Measurements from ENCODE around the gene SLC16A3. TPM values are rescaled to one million over a fixed set of nuclear protein-coding genes. Genes with fewer than 3 reads are reported as not detected.
A peak's percentile ranks its signal among the peaks of the same experiment; 100 is the strongest.

The SLC16A3 gene
- total and polyA plus RNA-seq, 9 of the 15 experiments (the other 6 are each of a cell fraction or from before 2014, with no cell fraction given): 0.11 to 5.4 (median 1.2) TPM; not detected in 2

- Histone ChIP-seq H3K9ac (ENCODE audit: insufficient read depth in 1 of 2, low read depth in 2 of 2, low read length in 2 of 2) (peak overlapping the region; percentile 66 to 90; a peak in 3 of 4 replicates), H2AFZ (ENCODE audit: low read depth, low read length) (peak overlapping the region; percentile 91), H3K36me3 (ENCODE audit: control insufficient read depth, insufficient read depth, low read length) (peaks cover 5% of the 10 kb centered on the region; the same call in 1 of the 3 replicates), H3K4me1 (replicated peaks in 1 of 2; ENCODE audit: control insufficient read depth in 2 of 2, insufficient read depth in 2 of 2, low read length in 2 of 2) (peaks cover 47 to 97% of the 10 kb centered on the region in 2 experiments), H3K79me2 (ENCODE audit: control insufficient read depth, insufficient read depth, low read length) (peaks cover 11% of the 10 kb centered on the region; the same call in 1 of the 3 replicates), H3K4me2 (ENCODE audit: insufficient read depth, low read length) (peak overlapping the region; percentile 56), H3K4me3 (no peak overlapping the region), H3K9me3 (replicated peaks; ENCODE audit: control insufficient read depth, insufficient read depth, low read depth, low read length) (no peaks in the 10 kb centered on the region), H3K9me1 (ENCODE audit: control insufficient read depth, insufficient read depth, low read length) (no peaks in the 10 kb centered on the region), H3K27ac (ENCODE audit: extremely low read depth, low read depth, low read length) (peak overlapping the region; percentile 77; the same call in 2 of the 3 replicates), H3K27me3 (ENCODE audit: control insufficient read depth in 2 of 2, insufficient read depth in 2 of 2, low read length in 2 of 2) (no peaks in the 10 kb centered on the region), H4K20me1 (replicated peaks; ENCODE audit: control insufficient read depth, insufficient read depth, low read length) (0 out of 2 replicates have a peak, but pooled peaks cover 2% of the 10 kb centered on the region)
- DNase-seq (ENCODE audit: extremely low read depth in 1 of 4, low spot score in 3 of 4) (peak in 1 of 4 experiments; percentile 51), FAIRE-seq (no peak), ATAC-seq (peak; percentile 1; the same call in 2 of the 3 replicates)
- CTCF ChIA-PET (ENCODE audit: low intra/inter-chr PET ratio): interaction anchor here (1.5 kb wide), 1 partner anchor 85 kb away, joined by 18 read pairs; no protein-coding TSS in a partner anchor
- WGBS (ENCODE audit: insufficient coverage, low coverage, missing lambda C conversion rate): 43% methylated on average over 13 of the region's 15 CpGs
- POLR2A ChIA-PET: interaction anchor here (0.5 to 1.3 kb wide), 9 partner anchors 15 to 137 kb away, joined by 3 to 4 read pairs (median 3); no protein-coding TSS in a partner anchor
- intact Hi-C loops (cut with micrococcal nuclease) (loop anchor here (5.0 kb wide), 1 partner anchor 102 kb away; no protein-coding TSS in a partner anchor), in situ Hi-C loops (cut with MboI) (no loop called here)
- BruUV-seq (replicated peaks): no TSS peak
- TF ChIP-seq PHF21A (IDR thresholded peaks at IDR 0.05; ENCODE audit: borderline replicate concordance, low read depth) (no peak), HIVEP1 (CRISPR knock-in tag; IDR thresholded peaks at IDR 0.05) (no peak), ZNF165 (CRISPR knock-in tag; IDR thresholded peaks at IDR 0.05; ENCODE audit: borderline replicate concordance) (0 out of 2 replicates have a peak, but pooled peaks have one; percentile 34), NCOA6 (IDR thresholded peaks at IDR 0.05) (no peak), NFATC3 (IDR thresholded peaks at IDR 0.05) (no peak), ZNF277 (CRISPR knock-in tag; IDR thresholded peaks at IDR 0.05; ENCODE audit: borderline replicate concordance) (no peak), CREB3L1 (IDR thresholded peaks at IDR 0.05; ENCODE audit: borderline replicate concordance, low read depth) (no peak), MAX (CRISPR knock-in tag; IDR thresholded peaks at IDR 0.05) (0 out of 2 replicates have a peak, but pooled peaks have one; percentile 16), ETS1 (conservative IDR thresholded peaks at IDR 0.05; ENCODE audit: control insufficient read depth, low read depth, low read length) (no peak), ZNF740 (CRISPR knock-in tag; IDR thresholded peaks at IDR 0.05) (no peak), ZNF740 (tag; IDR thresholded peaks at IDR 0.05) (no peak), KDM4B (IDR thresholded peaks at IDR 0.05; ENCODE audit: borderline replicate concordance in 2 of 2, low read depth in 1 of 2) (peak in 1 of 2 experiments; percentile 24; a peak in 1 of 4 replicates), ZBTB8A (IDR thresholded peaks at IDR 0.05; ENCODE audit: partially characterized antibody) (no peak), ZNF263 (CRISPR knock-in tag; IDR thresholded peaks at IDR 0.05; ENCODE audit: borderline replicate concordance) (0 out of 2 replicates have a peak, but pooled peaks have one; percentile 4), CCNT2 (IDR thresholded peaks at IDR 0.05; ENCODE audit: borderline replicate concordance, extremely low read depth, insufficient read length, low read depth, low read length) (peak; percentile 12)
Observed at GRCh38 chr17:82235775-82236141, 6.9 kb downstream of the SLC16A3 start.
